ENCODE data around the gene SSH3.

The SSH3 gene

DNA sequence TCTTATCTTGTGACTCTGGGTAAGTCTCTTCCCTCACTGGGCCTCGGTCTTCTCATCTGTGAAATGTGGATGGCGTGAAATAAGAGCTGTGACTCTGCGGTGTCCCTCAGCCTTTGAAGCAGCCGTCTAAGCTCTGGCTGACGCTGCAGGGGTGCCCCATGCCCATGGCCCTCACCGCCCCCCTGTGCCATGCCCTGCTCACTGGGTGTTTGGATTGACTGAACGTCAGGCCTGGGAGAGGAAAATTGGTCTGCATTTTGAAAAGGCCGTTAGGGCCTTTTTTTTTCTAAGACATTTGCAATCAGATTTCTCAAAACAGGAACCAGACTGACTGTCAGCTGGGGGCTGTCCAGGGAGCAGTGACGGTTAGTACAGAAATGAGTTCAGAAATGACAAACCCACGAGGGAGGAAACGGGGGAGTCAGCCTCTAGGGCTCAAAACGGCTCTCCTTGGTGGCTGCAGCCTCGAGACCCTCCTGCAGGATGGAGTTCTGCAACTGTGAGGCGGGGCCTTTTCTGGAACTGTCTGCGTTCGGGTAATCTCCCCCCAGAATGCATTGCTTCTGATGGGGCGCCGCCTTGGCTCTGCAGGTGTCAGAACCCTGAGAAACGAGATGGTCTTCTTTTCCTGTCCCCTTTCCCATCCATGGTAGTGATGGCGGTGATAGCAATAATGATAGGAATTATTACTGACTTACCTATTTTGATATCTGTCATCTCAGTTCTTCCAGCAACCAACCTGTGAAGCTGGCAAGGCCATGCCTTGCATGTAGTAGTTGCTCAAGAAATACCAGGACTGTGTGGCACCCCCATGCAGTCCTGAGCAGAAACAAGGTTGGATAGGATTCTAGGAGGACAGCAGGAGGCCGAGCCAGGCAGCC, 35.0 kb upstream of the SSH3 start:
- DNase-seq (ENCODE audit: low spot score) = no peak

DNA sequence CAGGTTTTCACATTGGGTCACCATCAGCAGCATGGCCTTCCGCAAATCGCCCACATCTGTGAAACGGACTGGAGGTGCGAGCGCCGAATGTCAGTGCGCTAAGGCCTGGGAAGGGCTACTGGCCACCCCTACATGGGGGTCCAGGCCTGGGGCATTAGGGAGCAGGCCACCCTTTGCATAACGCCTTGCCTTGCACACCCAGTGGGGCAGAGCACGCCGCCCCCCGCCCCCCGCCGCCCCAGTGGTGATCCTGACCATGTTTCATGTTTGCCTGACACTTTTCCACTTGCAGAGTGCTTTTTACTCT, 34.4 kb upstream of the SSH3 start:
- no peak for DNase-seq (ENCODE audit: low spot score)

DNA sequence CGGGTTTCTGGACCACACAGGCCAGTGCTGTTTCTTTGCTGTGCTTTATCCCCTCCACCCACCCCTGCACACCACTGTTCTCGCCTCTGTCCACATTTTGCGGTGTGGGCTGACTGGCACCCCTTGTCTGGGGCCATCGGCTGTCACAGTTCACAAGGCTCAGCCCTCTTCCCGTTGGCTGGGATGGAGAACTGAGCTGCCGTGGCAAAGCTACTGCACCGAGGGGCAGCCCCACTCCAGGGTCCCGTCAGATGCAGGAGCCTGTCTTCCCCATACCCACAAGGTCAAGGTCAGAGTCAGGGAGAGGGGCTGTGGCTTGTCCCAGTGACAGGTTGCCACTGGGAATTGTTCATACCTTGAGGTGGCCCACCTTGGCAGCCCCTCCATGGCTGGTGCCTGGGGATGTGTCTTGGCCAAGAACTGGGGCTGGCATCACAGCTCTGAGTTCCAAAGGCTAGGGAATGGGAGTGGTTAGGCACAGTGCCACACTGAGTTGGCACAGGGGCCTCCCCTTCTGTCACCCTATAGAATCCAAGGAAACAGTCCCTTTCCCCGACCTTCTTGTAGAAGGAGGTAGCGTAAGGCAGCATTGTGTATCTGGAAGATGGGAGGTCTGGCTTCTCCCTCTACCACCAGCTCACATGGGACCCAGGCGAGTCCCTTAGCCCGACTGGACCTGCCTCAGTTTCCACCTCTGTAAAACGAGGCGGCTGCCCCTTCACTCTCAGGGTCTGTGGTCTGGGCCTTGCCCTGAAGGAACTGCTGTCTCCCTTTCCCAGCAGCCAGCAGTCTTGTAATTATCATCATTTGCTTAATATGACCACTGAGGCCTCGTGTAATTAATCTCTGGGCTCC, 33.7 kb upstream of the SSH3 start:
- DNase-seq (ENCODE audit: low spot score) = no peak

DNA sequence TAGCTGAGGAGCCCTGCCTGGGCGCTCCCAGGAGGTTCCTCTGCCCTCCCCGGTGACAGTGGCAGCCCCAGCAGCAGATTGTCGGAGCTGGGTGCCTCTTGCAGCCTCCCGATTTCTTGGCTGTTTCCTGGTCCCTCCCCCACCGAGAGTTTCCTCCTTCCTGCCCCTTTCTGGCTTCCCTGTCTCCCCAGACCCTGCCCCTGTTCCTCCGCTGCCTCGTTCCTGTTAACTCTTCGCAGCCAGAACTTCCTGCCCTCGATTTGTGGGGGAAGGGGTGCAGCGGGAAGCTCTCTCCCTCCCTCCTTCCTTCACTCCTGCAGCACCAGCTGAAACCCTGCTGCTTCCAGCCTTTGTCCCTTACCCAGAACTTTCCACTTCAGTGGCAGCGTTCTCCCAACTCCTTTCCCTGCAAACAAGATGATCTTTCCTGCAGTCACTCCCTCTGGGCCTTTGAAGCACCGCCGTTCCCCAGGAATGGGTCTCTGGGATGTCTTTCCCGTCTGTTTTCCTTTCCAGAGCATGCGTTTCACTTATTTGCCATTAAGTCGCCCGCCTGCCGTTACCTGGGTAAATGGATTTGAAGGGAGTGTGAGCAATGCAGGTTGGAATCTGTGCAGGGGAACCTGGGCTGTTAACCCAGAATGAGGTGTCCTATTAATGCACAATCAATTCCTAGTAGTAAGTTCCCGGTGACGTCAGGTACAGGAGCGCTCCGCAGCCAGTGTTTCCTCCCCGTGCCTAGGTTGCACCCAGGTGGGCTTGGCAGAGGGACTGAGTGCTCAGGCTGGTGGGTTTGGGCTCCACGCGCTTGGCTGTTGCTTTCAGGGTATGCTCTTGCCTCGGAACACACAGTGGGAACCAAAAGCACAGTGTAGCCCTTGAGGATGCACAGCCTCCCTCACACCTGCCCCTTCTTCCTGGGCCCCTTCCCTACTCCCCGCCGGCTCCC, 32.8 kb upstream of the SSH3 start:
- DNase-seq (ENCODE audit: low spot score) = peak; percentile 66

DNA sequence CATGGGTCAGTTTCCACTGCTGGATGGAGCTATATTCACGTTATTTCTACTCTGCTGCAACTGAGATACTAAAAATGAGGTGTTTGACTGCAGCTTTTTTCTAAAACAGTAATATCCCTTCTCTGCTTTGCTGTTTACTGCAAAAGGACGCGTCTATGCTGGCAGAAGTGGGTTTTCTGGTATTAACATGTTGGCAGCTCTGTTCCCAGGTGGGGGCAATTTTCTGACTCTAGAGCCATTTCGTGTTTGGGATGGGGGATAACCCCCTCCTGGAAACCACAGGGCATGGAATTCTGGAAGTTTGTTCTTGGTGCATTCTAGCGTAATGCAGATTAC, 32.2 kb upstream of the SSH3 start:
- no peak for DNase-seq (ENCODE audit: low spot score)

DNA sequence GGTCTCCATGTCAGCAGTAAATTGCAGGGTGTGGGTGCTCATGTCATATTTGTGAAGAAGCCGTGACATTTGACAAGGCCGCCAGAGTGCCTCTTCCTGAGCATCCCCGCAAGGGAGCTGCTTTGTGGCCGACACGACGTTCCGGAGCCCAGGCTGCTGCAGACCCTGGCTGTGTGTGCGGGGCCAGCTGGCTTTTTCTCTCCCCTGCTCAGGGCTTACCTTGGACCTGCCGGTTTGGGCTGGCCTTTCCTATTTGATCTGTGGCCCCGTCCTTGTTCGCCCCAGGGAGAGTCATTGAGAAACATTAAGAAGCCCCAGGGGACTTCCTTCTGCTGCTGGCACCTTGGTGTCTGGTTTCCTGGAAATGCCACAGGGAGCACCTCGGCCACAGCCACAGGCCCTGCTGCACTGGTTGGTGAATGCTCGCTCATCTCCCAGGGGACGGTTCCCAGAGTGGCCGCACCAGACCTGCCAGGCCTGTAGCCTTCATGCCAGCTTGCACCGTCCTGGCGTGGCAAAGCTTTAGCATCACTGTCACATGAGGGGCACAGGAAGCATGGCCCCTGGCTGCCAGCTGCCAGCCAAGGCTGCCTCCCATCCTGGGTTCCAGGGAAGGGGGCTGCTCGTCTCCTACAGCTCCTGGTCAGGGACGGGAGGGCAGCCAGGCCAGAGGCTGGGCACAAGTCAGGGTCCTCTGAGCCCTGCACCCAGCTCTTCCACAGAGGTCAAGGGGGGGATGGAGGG, 31.6 kb upstream of the SSH3 start:
- DNase-seq (ENCODE audit: low spot score) = no peak

DNA sequence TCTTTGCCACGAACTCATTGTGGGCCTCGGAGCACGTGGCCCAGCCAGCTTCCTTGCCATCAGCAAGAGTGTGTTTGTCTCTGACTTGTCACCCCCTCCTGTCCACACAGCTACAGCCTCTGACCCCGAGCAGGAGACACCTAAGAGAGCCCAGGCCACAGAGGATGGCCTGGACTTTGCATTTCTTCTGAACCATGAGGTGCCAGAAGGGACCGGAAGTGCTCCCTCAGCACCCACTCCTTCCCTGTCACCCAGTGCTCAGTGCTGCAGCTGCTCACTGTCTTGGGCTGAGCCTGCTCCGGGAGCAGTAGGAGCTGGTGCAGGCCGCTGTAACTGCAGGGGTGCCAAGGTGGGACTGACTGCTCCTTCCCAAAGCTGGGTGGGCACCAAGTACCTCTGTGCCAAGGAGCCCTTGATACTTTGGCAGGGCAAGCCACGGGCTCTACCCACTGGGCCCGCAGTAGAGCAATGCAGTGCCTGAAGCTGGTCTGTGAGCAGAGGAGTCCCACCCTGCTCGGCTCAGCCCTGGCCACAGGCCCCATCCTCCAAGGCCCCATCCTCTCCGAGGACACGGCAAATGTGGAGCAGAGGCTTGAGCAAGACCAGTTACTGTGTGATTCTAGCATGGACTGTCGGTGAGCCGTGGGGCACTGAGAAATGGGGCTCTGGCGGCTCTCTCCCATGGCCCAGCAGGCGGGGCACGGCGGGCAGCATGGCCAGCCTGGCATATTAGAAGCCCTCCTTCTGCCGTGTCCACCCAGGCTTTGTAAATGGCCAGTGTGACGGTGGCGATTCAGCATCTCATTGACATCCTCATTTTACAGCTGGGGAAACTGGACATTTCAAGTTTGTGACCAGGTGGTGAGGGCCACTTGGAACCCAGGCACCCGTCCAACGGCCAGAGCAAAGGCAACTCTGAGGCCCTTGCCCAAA, 30.7 kb upstream of the SSH3 start:
- no peak for DNase-seq (ENCODE audit: low spot score)

DNA sequence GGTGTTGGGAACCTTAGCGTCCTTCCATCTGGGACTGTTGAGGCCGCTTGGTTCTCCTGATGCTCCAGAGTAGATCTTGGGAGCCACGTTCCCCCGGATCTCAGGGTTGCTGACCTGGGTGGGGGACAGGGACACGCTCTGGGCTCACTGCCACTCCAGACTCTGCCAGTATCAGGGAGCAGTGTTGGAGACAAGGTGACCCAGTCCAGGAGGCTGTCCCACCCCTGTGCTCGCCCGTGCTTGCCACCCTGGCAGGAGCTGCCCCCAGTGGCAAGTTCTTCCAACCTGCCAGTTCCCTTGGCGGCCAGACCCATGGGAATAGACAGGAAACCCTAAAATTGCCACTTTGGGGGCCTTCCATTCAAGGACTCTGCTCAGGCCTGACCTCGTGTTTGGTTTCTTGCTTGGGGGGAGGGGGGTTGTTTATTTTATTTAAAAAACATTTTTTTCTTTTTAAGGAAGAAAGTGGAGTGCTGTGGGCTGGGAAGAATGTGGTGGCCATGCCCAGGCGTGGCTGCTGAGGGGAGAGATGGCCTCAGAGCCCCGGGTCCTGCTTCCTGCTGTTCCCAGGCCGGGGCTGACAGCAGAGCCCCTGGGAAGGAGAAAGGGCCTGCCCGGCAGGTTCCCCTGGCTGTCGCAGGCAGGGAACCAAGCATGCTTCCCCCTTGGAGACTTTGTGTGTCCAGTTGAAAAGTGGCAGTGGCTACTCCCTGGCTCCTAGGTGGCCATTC, 29.9 kb upstream of the SSH3 start:
- no peak for DNase-seq (ENCODE audit: low spot score)

DNA sequence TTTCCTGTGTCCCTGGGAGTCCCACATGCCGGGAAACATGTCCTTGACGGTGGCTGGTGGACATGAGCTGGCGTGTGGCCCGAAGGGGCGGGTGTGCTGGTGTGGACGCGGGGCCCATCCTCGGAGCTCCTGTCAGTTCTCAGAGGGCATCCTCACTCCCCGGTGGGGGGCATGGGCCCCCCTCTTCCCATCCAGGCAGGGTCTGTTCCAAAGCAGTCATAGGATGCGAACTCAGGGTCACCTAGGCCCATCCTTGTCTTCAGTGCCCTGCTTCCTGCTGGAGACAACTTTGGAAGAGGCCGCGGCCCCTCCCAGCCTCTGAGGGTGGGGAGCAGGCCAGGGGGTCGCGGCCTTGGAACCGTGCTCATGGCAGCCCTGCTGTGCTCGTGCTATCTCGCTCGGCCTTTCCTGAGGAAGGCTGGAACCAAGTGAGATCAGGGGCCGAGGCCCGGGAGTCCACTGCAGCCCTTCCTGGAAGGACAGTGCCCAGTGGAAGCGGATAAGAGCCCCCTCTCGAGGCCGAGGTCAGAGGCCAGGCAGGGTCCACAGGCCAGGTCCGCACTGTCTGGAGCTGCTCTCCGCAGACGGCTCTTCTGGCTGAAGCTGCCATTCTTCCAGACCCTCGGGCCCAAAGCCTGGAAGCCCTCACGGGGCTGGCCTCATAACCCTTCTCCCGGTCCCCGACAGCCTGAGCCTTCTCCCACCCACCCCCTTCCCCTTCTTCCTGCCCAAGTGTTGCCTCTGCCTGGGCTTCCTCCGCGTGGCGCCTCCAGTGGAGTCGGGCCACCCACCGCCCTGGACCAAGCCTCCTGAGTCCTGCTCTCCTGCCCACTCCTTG, 28.3 kb upstream of the SSH3 start:
- DNase-seq (ENCODE audit: low spot score) = no peak

DNA sequence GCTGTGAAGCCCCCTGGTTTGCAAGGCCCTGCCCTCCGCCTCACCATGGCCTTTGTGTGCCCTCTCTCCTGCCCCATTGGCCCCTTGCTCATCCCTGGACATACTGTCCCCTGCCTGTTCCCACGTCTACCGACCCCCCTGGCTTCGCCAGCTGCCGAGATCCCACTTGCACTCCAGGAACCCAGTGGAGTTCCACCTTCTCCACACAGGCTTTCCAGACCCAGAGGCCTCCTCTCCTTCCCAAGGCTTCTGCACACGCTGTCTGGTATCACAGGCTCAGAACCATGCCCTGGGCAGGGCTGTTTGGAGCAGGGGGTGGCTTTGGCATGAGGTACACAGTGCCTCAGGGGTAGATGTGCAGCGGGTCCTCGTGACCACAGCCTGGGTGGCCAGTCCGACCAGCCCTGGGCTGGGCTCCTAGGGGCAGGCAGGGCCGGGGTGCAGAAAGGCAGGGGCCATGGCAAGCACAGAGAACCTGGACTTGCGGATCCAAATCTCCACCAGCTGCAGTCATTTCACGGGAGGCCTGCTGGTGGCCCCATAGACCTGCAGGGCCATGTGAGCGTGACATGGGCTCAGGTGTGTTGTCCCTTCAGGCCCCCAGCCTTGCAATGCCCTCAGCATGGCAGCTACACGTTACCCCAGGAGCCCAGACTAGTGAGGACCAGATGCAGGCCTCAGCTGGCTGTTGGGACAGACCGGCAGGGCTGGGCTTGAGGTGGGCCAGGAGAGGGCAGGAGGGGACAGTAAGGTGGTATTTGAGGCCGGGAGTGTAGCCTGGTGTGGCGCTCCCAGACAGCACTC, 27.5 kb upstream of the SSH3 start:
- no peak for DNase-seq (ENCODE audit: low spot score)

DNA sequence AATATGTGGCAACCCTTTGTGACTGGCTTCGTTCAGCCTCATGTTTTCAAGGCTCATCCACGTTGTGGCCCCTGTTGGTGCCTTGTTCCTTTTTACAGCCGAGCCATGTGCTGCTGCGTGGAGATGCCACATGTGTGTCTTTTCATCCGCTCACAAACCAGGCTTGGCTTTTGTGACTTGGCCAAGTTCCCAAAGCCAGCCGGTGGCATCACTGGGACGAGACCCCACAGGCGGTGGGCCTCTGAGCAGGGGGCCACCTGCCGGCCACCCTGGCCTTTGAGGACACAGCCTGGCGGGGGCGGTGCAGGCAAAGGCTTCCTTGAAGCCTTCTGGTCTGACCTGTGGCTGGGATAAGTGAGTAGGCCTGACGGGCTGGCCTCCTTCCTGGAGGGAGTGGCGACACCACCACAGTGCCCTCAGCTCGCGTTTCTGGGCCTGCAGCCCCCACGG, 26.5 kb upstream of the SSH3 start:
- no peak for DNase-seq (ENCODE audit: low spot score)

DNA sequence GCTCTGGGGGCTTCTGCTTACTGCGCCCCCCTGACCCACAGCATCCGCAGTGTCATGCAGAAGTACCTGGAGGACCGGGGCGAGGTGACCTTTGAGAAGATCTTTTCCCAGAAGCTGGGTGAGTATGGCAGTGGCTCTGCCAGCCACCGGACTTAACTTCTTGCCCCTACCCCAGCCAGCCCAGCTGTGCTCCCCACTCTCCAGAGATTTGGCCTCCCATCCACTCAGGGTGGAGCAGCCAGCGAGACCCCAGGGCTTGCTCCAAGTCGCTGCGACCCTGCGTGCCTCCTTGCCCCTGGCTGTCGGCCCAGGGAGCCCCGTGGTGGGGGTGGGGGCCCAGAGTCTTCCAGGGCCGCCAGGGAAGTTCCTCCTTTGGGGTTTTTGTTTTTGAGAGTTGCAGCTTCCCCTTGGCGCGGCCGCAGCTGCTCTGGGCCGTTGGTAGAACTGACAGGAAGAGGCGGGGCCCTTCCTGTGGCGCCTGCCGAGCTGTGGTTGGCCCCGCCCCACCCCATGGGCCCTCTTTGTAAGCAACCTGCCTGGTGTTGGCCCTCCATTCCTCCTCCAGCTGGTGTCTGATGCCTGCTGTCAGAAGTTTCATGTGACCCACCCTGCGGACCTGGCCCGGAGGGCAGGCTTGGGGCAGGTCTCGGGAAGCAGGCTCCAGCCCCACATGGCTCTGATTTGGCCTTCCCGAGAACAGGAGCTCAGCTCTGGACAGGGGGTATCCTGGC, 25.9 kb upstream of the SSH3 start:
- DNase-seq (ENCODE audit: low spot score) = peak; percentile 73

DNA sequence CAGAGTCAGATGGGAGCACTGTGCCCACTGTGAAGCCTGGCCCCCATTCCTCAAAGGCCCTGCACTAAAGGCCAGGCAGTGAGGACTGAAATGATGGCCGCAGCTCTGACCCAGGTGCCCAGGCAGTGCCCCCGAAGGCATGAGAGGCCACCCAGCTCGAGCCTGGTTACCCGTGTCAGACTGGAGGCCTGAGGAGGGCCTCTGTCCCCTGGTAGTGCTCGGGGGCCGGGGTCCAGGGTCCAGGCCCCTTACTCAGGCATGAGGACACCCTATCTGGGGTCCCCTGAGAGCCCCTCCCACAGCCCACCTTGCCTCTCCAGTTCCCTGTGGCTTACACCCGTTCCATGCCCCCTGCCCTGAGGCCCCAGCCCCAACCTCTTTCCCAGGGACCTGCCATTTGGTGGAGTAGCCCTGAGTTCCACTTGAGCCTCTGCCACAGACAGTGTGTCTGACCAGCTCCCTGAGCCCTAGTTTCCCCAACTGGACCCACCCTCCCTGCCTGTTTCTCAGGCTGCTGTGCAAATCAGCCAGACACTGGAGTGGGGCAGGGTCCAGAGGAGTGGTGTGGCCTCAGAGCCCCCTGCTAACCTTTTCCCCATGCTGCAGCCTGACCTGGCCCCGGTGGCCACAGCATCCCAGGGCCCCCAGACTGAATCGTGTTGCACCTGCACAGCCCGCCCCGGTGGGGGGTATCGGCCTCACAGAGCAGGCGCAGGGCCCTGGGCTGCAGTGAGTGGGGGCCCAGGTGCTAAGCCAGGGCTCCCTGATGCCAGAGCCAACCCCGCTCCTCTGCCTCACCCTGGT, 25.0 kb upstream of the SSH3 start:
- DNase-seq (ENCODE audit: low spot score) = no peak

DNA sequence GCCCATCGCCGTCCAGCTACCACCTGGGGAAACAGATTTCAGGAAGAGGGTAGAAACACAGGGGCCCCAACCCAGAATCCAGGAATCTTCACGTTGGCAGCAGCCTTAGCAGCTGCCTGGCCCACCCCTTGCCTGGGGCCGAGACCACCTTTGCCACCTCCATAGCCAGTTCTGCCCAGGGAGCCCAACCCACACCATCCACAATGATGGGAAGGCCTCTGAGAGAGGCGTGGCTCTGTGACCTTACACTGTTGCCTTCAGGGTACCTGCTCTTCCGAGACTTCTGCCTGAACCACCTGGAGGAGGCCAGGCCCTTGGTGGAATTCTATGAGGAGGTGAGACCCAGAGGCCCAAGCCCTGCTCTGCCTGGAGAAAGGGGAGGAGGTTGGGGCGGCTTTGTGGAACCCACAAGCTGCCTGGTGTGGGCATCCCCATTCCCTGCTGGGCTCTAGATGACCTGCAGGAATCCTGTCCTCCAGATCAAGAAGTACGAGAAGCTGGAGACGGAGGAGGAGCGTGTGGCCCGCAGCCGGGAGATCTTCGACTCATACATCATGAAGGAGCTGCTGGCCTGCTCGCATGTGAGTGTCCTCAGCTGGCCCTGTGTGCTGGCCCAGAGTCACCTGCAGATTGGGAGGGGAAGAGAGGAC, 24.3 kb upstream of the SSH3 start:
- no peak for DNase-seq (ENCODE audit: low spot score)

DNA sequence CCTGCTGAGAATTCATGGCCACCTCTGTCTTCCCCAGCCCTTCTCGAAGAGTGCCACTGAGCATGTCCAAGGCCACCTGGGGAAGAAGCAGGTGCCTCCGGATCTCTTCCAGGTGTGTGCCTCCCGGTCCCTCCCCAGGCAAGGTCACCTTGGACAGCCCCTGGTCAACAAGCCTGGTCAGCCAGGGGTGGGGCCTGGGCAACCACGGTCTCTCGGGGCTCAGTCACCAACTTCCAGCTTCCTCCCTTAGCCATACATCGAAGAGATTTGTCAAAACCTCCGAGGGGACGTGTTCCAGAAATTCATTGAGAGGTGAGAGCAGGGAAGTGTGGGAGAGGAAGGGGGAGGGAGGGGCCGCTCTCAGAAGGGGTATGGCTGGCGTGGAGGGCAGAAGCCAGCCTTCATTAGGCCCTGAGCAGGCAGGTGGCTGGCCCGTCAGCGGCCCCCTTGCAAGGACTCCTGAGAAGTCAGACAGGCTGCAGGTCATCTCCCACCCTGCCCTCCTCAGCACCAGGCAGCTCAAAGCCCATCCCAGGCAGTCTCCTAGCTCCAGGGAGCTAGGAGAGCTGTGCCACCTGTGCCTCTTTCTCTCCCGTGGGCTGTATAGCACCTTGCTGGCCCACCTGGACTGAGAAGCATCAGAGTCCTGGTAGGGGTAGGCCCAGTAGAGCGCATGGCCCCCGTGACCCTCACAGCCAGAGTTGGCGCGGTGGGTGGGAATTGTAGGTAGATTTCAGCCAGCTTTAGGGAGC, 23.6 kb upstream of the SSH3 start:
- no peak for DNase-seq (ENCODE audit: low spot score)

Measured in Ammon's horn (tissue), 1 donor.